B cell (primary cell): Measurements from ENCODE around the gene NBPF11.
"Not testable (repeated sequence)": the region's sequence is repeated elsewhere in the genome, so short reads cannot be mapped to it uniquely, and the experiment has no call there.

Experiments used
- CTCF ChIP-seq: fragments of 200-600 bp; IDR thresholded peaks from one replicate; pipeline ENCODE4 v1.8.0; 2022; ENCODE audit warnings: antibody characterized with exemption, mild to moderate bottlenecking
- EZH2 ChIP-seq: IDR thresholded peaks from 2 replicates; pipeline ENCODE4 v1.6.1; 2012; ENCODE audit warnings: borderline replicate concordance, low read depth, mild to moderate bottlenecking, moderate library complexity, low read length; ENCODE audit not compliant: insufficient read depth, poor library complexity, severe bottlenecking

DNA sequence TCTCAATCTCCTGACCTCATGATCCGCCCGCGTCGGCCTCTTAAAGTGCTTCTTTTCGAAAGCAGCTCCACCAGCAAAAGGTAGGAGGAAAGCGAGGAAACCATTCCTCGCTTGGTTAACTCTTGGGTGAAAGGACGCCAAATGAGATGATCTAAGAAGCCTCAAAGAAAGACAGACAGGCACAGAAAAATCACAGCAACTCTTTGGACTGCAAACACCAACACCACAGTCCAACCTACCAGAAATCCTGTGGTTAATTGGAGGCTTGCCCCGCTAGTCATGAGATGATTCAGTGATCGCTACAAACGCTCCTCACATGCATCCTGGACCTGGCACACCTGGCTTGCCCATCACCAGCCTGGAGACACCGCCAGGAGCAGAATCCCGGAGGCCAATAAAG is 1.1 kb downstream of the NBPF11 start:
- not testable (repeated sequence) for TF ChIP-seq CTCF, EZH2
